Lung (tissue), 12 donors: ENCODE results near the gene PDE8B. TPM values are rescaled to one million over a fixed set of nuclear protein-coding genes. Genes with fewer than 3 reads are reported as not detected.

Experiments used
- ATAC-seq: fragments of 200-7000 bp; cut with Tn5 transposase; one replicate; pipeline ENCODE4 v1.9.1; 2020; ENCODE audit warnings: moderate number of reproducible peaks; ENCODE audit not compliant: insufficient read depth, low FRiP score
- DNase-seq, 3 donors: peaks; one replicate each; pipeline ENCODE4 v3.0.0-alpha.2; 2013 to 2017
- H3K27ac ChIP-seq, 2 donors: one replicate each; pipeline ENCODE4 v1.5.1; 2013; ENCODE audit warnings: mild to moderate bottlenecking in 2 of 2, moderate library complexity in 2 of 2, control low read depth in 1 of 2, inconsistent platforms in 1 of 2, low read depth in 1 of 2, low read length in 1 of 2
- H3K27me3 ChIP-seq, 3 donors: one replicate each; pipeline ENCODE4 v1.5.1; 2013; ENCODE audit warnings: low read length in 2 of 3; ENCODE audit not compliant: control insufficient read depth in 3 of 3, insufficient read depth in 3 of 3
- H3K36me3 ChIP-seq, 4 donors: one replicate each; pipeline ENCODE4 v1.5.1; 2013; ENCODE audit warnings: low read length in 4 of 4, mild to moderate bottlenecking in 1 of 4, moderate library complexity in 1 of 4; ENCODE audit not compliant: control insufficient read depth in 4 of 4, insufficient read depth in 4 of 4
- H3K4me1 ChIP-seq, 5 donors: one replicate each; pipeline ENCODE4 v1.5.1; 2013; ENCODE audit warnings: low read length in 5 of 5, mild to moderate bottlenecking in 2 of 5, moderate library complexity in 1 of 5; ENCODE audit not compliant: control insufficient read depth in 5 of 5, insufficient read depth in 5 of 5
- H3K4me3 ChIP-seq: one replicate; pipeline ENCODE4 v1.5.1; 2013; ENCODE audit warnings: mild to moderate bottlenecking, control low read depth, moderate library complexity
- H3K9ac ChIP-seq, 2 donors: one replicate each; pipeline ENCODE4 v1.5.1; 2013; ENCODE audit warnings: low read length in 2 of 2, control low read depth in 1 of 2; ENCODE audit not compliant: insufficient read depth in 1 of 2
- H3K9me3 ChIP-seq, 4 donors: one replicate each; pipeline ENCODE4 v1.5.1; 2013; ENCODE audit warnings: low read length in 3 of 4, mild to moderate bottlenecking in 1 of 4, moderate library complexity in 1 of 4; ENCODE audit not compliant: control insufficient read depth in 4 of 4, insufficient read depth in 3 of 4
- CTCF ChIP-seq: IDR thresholded peaks from 2 replicates; pipeline ENCODE4 v1.5.1; 2012; ENCODE audit warnings: mild to moderate bottlenecking; ENCODE audit errors: control extremely low read depth, extremely low read depth
- WGBS, 2 donors: extraction: QIAGEN DNeasy Blood & Tissue Kit; methylation state at CpG; one replicate each; pipeline ENCODE4 v1.1.7; 2013; 5-methylcytosine and 5-hydroxymethylcytosine counted together
- polyA plus RNA-seq, 2 donors: library from polyadenylated mRNA; stranded (reverse); fragments of 200-250 nt; gene quantifications; one replicate each; pipeline ENCODE4 v1.2.1, GENCODE V29; 2013
- total RNA-seq, 2 donors: library from RNA; depleted of rRNA in 1 of 2; stranded (reverse); fragments of >200 nt in 1 of 2; gene quantifications; one replicate each; pipeline ENCODE4 v1.2.1, GENCODE V29; 2014 to 2021
- donor health status: control.
- donor health status: control.
- donor health status: Bipolar disorder and iron deficiency.
- donor health status: healthy.
- donor health status: DM: yes; HTN: yes; CAD: no.

PDE8B gene
- total and polyA plus RNA-seq, 4 donors: 1.6 to 10.6 (median 2.1) TPM

GRCh38 chr5:77311214-77311571, 100.7 kb downstream of the PDE8B start:
- H3K4me3 ChIP-seq: no peak overlapping the region
- no peaks in the 10 kb centered on the region for H3K27me3 ChIP-seq
- H3K27ac ChIP-seq: no peak overlapping the region
- H3K9ac ChIP-seq: no peak overlapping the region
- H3K9me3 ChIP-seq: peaks cover 0 to 5% (median 0%) of the 10 kb centered on the region in 4 donors
- WGBS, 2 donors: 53 to 80% methylated on average over 1 of the region's 1 CpG
- H3K36me3 ChIP-seq: no peaks in the 10 kb centered on the region
- no peak for TF ChIP-seq CTCF
- ATAC-seq (no peak), DNase-seq (no peak)
- peaks cover 0 to 13% (median 7%) of the 10 kb centered on the region in 5 donors for H3K4me1 ChIP-seq

GRCh38 chr5:77312413-77312812, 101.9 kb downstream of the PDE8B start:
- ATAC-seq: no peak
- WGBS, 2 donors: 77 to 86% methylated on average over 1 of the region's 1 CpG

GRCh38 chr5:77316871-77317661, 106.6 kb downstream of the PDE8B start:
- H3K4me1 ChIP-seq: peaks cover 0 to 13% (median 0%) of the 10 kb centered on the region in 5 donors
- H3K9ac ChIP-seq: no peak overlapping the region
- H3K9me3 ChIP-seq: no peaks in the 10 kb centered on the region
- H3K27me3 ChIP-seq: no peaks in the 10 kb centered on the region
- WGBS, 2 donors: 72 to 85% methylated on average over 1 of the region's 1 CpG
- no peak for TF ChIP-seq CTCF
- DNase-seq (no peak), ATAC-seq (no peak)
- no peaks in the 10 kb centered on the region for H3K36me3 ChIP-seq
- H3K4me3 ChIP-seq: no peak overlapping the region
- H3K27ac ChIP-seq: no peak overlapping the region

More at GRCh38 chr5:77312413-77312812, 101.9 kb downstream of the PDE8B start:
- no peak for DNase-seq
- Histone ChIP-seq H3K36me3 (no peaks in the 10 kb centered on the region), H3K4me1 (peaks cover 0 to 13% (median 7%) of the 10 kb centered on the region in 5 donors), H3K27ac (no peak overlapping the region), H3K9ac (no peak overlapping the region), H3K9me3 (peaks cover 0 to 5% (median 0%) of the 10 kb centered on the region in 4 donors), H3K27me3 (no peaks in the 10 kb centered on the region), H3K4me3 (no peak overlapping the region)
- no peak for TF ChIP-seq CTCF
